H9 (cell line): ENCODE measurements around the gene ATF7IP2. TPM values are rescaled to one million over a fixed set of nuclear protein-coding genes. Genes with fewer than 3 reads are reported as not detected.

Source experiments
- DNase-seq: peaks from one replicate; pipeline ENCODE4 v3.0.0-alpha.2; 2017
- H2AFZ ChIP-seq: one replicate; pipeline ENCODE4 v1.6.1; 2013; ENCODE audit warnings: mild to moderate bottlenecking, low read length, control low read depth, moderate library complexity
- H2AK5ac ChIP-seq: 2 replicates; pipeline ENCODE4 v1.6.1; 2013; ENCODE audit warnings: low read length, control low read depth, mixed read lengths; ENCODE audit not compliant: insufficient read length
- H2BK120ac ChIP-seq: one replicate; pipeline ENCODE4 v1.6.1; 2013; ENCODE audit warnings: low read depth, mild to moderate bottlenecking, low read length, control low read depth, inconsistent platforms; ENCODE audit not compliant: poor library complexity, severe bottlenecking
- H2BK12ac ChIP-seq: 2 replicates; pipeline ENCODE4 v1.6.1; 2013; ENCODE audit warnings: low read length, control low read depth, mixed read lengths, low read depth; ENCODE audit not compliant: insufficient read length
- H2BK15ac ChIP-seq: 2 replicates; pipeline ENCODE4 v1.6.1; 2013; ENCODE audit warnings: low read depth, low read length, control low read depth
- H2BK20ac ChIP-seq: one replicate; pipeline ENCODE4 v1.6.1; 2013; ENCODE audit warnings: low read depth, mild to moderate bottlenecking, low read length, control low read depth, inconsistent platforms; ENCODE audit not compliant: poor library complexity, severe bottlenecking
- H2BK5ac ChIP-seq: 2 replicates; pipeline ENCODE4 v1.6.1; 2013; ENCODE audit warnings: low read length, control low read depth, mixed read lengths; ENCODE audit not compliant: insufficient read length
- H3K14ac ChIP-seq: 2 replicates; pipeline ENCODE4 v1.6.1; 2013; ENCODE audit warnings: low read length, control low read depth; ENCODE audit not compliant: insufficient read depth
- H3K18ac ChIP-seq: 2 replicates; pipeline ENCODE4 v1.6.1; 2013; ENCODE audit warnings: low read depth, mild to moderate bottlenecking, mixed read lengths, low read length, control low read depth; ENCODE audit not compliant: insufficient read length
- H3K23ac ChIP-seq: 2 replicates; pipeline ENCODE4 v1.6.1; 2013; ENCODE audit warnings: low read length, control low read depth, mixed read lengths, low read depth; ENCODE audit not compliant: insufficient read length
- H3K23me2 ChIP-seq: 2 replicates; pipeline ENCODE4 v1.6.1; 2013; ENCODE audit warnings: low read depth, mild to moderate bottlenecking, mixed read lengths, low read length, control low read depth; ENCODE audit not compliant: insufficient read length, poor library complexity, severe bottlenecking
- H3K27ac ChIP-seq: 2 replicates; pipeline ENCODE4 v1.5.1; 2013; ENCODE audit warnings: low read length, control low read depth, mixed read lengths, low read depth; ENCODE audit not compliant: insufficient read length
- H3K27me3 ChIP-seq: 2 replicates; pipeline ENCODE4 v1.6.1; 2013; ENCODE audit warnings: low read length, control low read depth, inconsistent platforms; ENCODE audit not compliant: insufficient read depth
- H3K4ac ChIP-seq: 2 replicates; pipeline ENCODE4 v1.6.1; 2013; ENCODE audit warnings: low read depth, mild to moderate bottlenecking, control low read depth, inconsistent platforms, low read length, moderate library complexity
- H3K4me1 ChIP-seq: 2 replicates; pipeline ENCODE4 v1.6.1; 2013; ENCODE audit warnings: low read length, control low read depth, inconsistent platforms; ENCODE audit not compliant: insufficient read depth
- H3K4me2 ChIP-seq: 2 replicates; pipeline ENCODE4 v1.6.1; 2013; ENCODE audit warnings: low read length, control low read depth, mixed read lengths; ENCODE audit not compliant: insufficient read length, insufficient read depth
- H3K56ac ChIP-seq: 2 replicates; pipeline ENCODE4 v1.6.1; 2013; ENCODE audit warnings: low read depth, mild to moderate bottlenecking, mixed read lengths, low read length, control low read depth; ENCODE audit not compliant: insufficient read length
- H3K79me1 ChIP-seq: 2 replicates; pipeline ENCODE4 v1.6.1; 2013; ENCODE audit warnings: low read depth, mild to moderate bottlenecking, moderate library complexity, low read length, control low read depth, inconsistent platforms; ENCODE audit not compliant: insufficient read depth, poor library complexity, severe bottlenecking
- H3K79me2 ChIP-seq: 2 replicates; pipeline ENCODE4 v1.6.1; 2013; ENCODE audit warnings: low read length, control low read depth, inconsistent platforms; ENCODE audit not compliant: insufficient read depth
- H3K9ac ChIP-seq: 2 replicates; pipeline ENCODE4 v1.6.1; 2013; ENCODE audit warnings: low read length, control low read depth, mixed read lengths; ENCODE audit not compliant: insufficient read length; ENCODE audit errors: extremely low read depth
- H3K9me3 ChIP-seq: one replicate; pipeline ENCODE4 v1.6.1; 2013; ENCODE audit warnings: low read depth, low read length, inconsistent platforms; ENCODE audit not compliant: control insufficient read depth
- H3T11ph ChIP-seq: one replicate; pipeline ENCODE4 v1.6.1; 2013; ENCODE audit warnings: mild to moderate bottlenecking, low read length, control low read depth, inconsistent platforms
- H4K20me1 ChIP-seq: one replicate; pipeline ENCODE4 v1.6.1; 2013; ENCODE audit not compliant: control insufficient read depth, insufficient read length, insufficient read depth
- H4K5ac ChIP-seq: 2 replicates; pipeline ENCODE4 v1.6.1; 2013; ENCODE audit warnings: low read depth, mild to moderate bottlenecking, mixed read lengths, low read length, control low read depth; ENCODE audit not compliant: insufficient read length
- H4K8ac ChIP-seq: replicated peaks from 2 replicates; pipeline ENCODE4 v1.6.1; 2013; ENCODE audit warnings: low read length, control low read depth, mixed read lengths, low read depth; ENCODE audit not compliant: insufficient read length
- H4K91ac ChIP-seq: 2 replicates; pipeline ENCODE4 v1.6.1; 2013; ENCODE audit warnings: low read depth, mild to moderate bottlenecking, moderate library complexity, mixed read lengths, low read length, control low read depth; ENCODE audit not compliant: insufficient read length
- H3K27ac Mint-ChIP-seq, 3 experiments: 2 replicates in 2 of 3; 3 replicates in 1 of 3; pipeline ENCODE4 v1.8.0; 2020 to 2021; ENCODE audit warnings: mixed read lengths in 3 of 3, mild to moderate bottlenecking in 1 of 3, moderate library complexity in 1 of 3
- H3K27me3 Mint-ChIP-seq: 2 replicates; pipeline ENCODE4 v1.8.0; 2021; ENCODE audit warnings: low read depth, mild to moderate bottlenecking, moderate library complexity, mixed read lengths
- H3K36me3 Mint-ChIP-seq, 3 experiments: 2 replicates in 2 of 3; 3 replicates in 1 of 3; pipeline ENCODE4 v1.8.0; 2020 to 2021; ENCODE audit warnings: low read depth in 3 of 3, mixed read lengths in 3 of 3; ENCODE audit not compliant: insufficient read depth in 1 of 3
- H3K4me1 Mint-ChIP-seq, 2 experiments: 2 replicates each; pipeline ENCODE4 v1.8.0; 2020; ENCODE audit warnings: mixed read lengths in 2 of 2
- H3K4me3 Mint-ChIP-seq, 2 experiments: 2 replicates in 1 of 2; 3 replicates in 1 of 2; pipeline ENCODE4 v1.8.0; 2020 to 2021; ENCODE audit warnings: mild to moderate bottlenecking in 2 of 2, mixed read lengths in 2 of 2, moderate library complexity in 1 of 2
- H3K9me3 Mint-ChIP-seq, 2 experiments: 2 replicates in 1 of 2; 3 replicates in 1 of 2; pipeline ENCODE4 v1.8.0; 2020; ENCODE audit warnings: mild to moderate bottlenecking in 2 of 2, mixed read lengths in 2 of 2, moderate library complexity in 1 of 2
- WGBS: extraction: QIAGEN DNeasy Blood & Tissue Kit; methylation state at CpG from one replicate; pipeline ENCODE4 v1.1.7; 2013; ENCODE audit warnings: missing lambda C conversion rate, low lambda C conversion rate, mixed read lengths; ENCODE audit not compliant: insufficient read length; ENCODE audit errors: extremely low coverage; 5-methylcytosine and 5-hydroxymethylcytosine counted together
- total RNA-seq: library from RNA; stranded (reverse); gene quantifications from 2 replicates; pipeline ENCODE4 v1.2.1, GENCODE V29; 2021
- TF ChIP-seq, protein P1 (sequence below): fragments of 200-600 bp; sonication (generic); conservative IDR thresholded peaks from 3 replicates; pipeline ENCODE4 v1.8.0; 2021; ENCODE audit warnings: antibody characterized with exemption, mild to moderate bottlenecking

ATF7IP2 gene
- total RNA-seq, 1 experiment from 2014 or later = 21.5 TPM

DNA sequence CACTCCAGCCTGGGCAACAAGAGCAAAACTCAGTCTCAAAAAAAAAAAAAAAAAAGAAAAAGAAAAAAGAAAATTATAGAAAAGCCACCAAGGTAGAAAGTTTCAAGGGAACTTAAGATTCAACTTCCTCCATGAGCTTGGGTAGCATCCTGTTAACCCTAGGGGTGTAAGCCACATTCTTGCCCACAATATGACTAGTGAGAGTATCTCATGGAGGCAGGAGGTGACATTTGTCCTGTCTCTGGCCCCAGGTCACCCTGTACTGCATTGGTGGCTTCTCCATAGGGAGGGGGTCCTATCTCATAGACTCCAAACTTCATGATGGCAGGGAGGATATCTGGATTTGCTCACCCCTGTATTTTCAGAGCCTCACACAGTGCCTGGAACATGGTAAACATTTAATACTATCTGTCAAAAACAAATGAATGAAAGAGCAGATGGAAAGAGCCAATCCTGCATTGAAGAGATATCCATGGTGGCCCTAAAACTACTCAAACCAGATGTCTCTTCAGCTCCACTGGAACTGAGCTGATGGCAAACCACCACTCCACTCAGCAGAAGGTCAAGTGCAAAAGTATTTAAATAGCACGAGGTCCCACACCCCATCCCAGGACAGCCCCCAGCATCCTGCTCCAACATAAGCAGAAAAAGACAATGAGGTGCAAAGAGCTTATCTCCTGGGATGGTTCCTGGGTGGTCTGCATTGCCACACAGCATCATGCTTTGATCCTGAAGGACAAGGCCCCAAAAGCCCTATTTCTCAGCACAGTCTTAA is 144.2 kb downstream of the ATF7IP2 start:
- no peak for DNase-seq
- Histone ChIP-seq H3K9ac (no peak overlapping the region), H4K5ac (no peak overlapping the region), H2BK5ac (no peak overlapping the region), H2AFZ (no peak overlapping the region), H2BK12ac (no peak overlapping the region), H3K27me3 (no peaks in the 10 kb centered on the region), H2BK15ac (no peak overlapping the region), H3K4me2 (no peak overlapping the region), H3K4me1 (no peaks in the 10 kb centered on the region), H4K20me1 (no peaks in the 10 kb centered on the region), H3K18ac (no peak overlapping the region), H3T11ph (no peak overlapping the region), H2BK20ac (no peak overlapping the region), H2BK120ac (no peak overlapping the region), H3K23me2 (no peaks in the 10 kb centered on the region), H3K56ac (no peak overlapping the region), H2AK5ac (no peak overlapping the region), H3K27ac (no peak overlapping the region), H3K14ac (no peak overlapping the region), H3K4ac (no peak overlapping the region), H3K79me2 (no peaks in the 10 kb centered on the region), H3K79me1 (no peaks in the 10 kb centered on the region), H3K9me3 (no peaks in the 10 kb centered on the region), H4K8ac (no peak overlapping the region), H3K23ac (no peak overlapping the region), H4K91ac (no peak overlapping the region)
- Mint-ChIP-seq H3K9me3 (no peaks in the 10 kb centered on the region), H3K27me3 (no peaks in the 10 kb centered on the region), H3K27ac (no peak overlapping the region), H3K4me1 (no peaks in the 10 kb centered on the region), H3K4me3 (no peak overlapping the region), H3K36me3 (no peaks in the 10 kb centered on the region)
- TF ChIP-seq, protein P1, sequence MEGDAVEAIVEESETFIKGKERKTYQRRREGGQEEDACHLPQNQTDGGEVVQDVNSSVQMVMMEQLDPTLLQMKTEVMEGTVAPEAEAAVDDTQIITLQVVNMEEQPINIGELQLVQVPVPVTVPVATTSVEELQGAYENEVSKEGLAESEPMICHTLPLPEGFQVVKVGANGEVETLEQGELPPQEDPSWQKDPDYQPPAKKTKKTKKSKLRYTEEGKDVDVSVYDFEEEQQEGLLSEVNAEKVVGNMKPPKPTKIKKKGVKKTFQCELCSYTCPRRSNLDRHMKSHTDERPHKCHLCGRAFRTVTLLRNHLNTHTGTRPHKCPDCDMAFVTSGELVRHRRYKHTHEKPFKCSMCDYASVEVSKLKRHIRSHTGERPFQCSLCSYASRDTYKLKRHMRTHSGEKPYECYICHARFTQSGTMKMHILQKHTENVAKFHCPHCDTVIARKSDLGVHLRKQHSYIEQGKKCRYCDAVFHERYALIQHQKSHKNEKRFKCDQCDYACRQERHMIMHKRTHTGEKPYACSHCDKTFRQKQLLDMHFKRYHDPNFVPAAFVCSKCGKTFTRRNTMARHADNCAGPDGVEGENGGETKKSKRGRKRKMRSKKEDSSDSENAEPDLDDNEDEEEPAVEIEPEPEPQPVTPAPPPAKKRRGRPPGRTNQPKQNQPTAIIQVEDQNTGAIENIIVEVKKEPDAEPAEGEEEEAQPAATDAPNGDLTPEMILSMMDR = no peak
- no CpG with 5 or more reads among the region's 1 CpG for WGBS
